Activated naive CD8-positive, alpha-beta T cell treated with anti-CD3 and anti-CD28 coated beads for 36 hours (primary cell): ENCODE data around the gene RPL22. TPM values are rescaled to one million over a fixed set of nuclear protein-coding genes. Genes with fewer than 3 reads are reported as not detected.

ENCODE experiments used
- DNase-seq: peaks from one replicate; pipeline ENCODE4 v3.0.0; 2021
- H3K27ac Mint-ChIP-seq: one replicate; pipeline ENCODE4 v1.8.0; 2022; ENCODE audit warnings: mild to moderate bottlenecking, moderate library complexity, mixed read lengths
- H3K27me3 Mint-ChIP-seq: one replicate; pipeline ENCODE4 v1.8.0; 2022; ENCODE audit warnings: mild to moderate bottlenecking, mixed read lengths
- H3K36me3 Mint-ChIP-seq: one replicate; pipeline ENCODE4 v1.8.0; 2021; ENCODE audit warnings: mild to moderate bottlenecking, mixed read lengths
- H3K4me1 Mint-ChIP-seq: one replicate; pipeline ENCODE4 v1.8.0; 2021; ENCODE audit warnings: mixed read lengths
- H3K4me3 Mint-ChIP-seq: one replicate; pipeline ENCODE4 v1.8.0; 2022; ENCODE audit warnings: mild to moderate bottlenecking, moderate library complexity, mixed read lengths
- H3K9me3 Mint-ChIP-seq: one replicate; pipeline ENCODE4 v1.8.0; 2022; ENCODE audit warnings: mixed read lengths
- total RNA-seq, 2 experiments: library from RNA; stranded (reverse); gene quantifications; one replicate each; pipeline ENCODE4 v1.2.3, GENCODE V29; 2021

The RPL22 gene
- total RNA-seq, 2 experiments from 2014 or later, result 481 to 486 TPM

DNA sequence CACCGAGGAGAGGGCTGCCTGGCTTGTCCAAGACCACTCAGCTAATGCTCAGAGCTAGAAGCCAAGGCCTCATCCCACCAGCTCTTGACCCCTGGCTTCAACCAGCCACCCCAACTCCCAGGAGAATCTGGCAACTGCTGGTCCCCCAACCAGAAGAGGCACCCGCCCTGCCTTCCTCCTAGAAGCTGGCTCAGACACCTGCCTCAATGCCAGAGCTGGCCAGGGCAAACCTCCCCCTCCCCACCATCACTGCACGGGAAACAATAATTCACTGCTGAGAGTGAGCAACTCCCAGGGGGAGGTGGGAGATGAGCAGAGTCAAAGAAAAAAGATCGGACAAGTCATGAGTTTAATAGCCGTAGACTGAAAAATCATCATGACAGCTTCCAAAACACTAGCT lies 22.6 kb downstream of the RPL22 start:
- H3K27ac Mint-ChIP-seq, result no peak overlapping the region
- H3K27me3 Mint-ChIP-seq, result peaks cover 39% of the 10 kb centered on the region
- no peaks in the 10 kb centered on the region for H3K36me3 Mint-ChIP-seq
- H3K4me1 Mint-ChIP-seq, result peaks cover 17% of the 10 kb centered on the region
- H3K4me3 Mint-ChIP-seq, result no peak overlapping the region
- no peaks in the 10 kb centered on the region for H3K9me3 Mint-ChIP-seq
- DNase-seq, result no peak

DNA sequence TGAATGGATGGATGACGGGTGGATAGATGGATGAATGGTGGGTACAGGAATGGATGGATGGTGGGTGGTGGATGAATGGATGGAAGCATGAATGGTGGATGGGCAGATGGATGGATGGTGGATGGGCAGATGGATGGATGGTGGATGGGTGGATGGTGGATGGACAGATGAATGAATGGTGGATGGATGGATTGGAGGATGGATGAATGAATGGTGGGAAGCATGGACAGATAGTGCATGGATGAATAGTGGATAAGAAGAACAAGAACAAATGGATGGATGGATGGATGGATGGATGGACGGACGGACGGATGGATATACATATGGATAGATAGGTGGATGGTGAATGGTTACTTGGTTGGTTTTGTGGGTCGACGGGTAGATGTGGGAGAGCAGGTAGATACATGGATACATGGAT lies 24.0 kb downstream of the RPL22 start:
- Mint-ChIP-seq H3K4me1 (peaks cover 4% of the 10 kb centered on the region), H3K4me3 (no peak overlapping the region), H3K27me3 (peaks cover 31% of the 10 kb centered on the region), H3K9me3 (no peaks in the 10 kb centered on the region), H3K36me3 (no peaks in the 10 kb centered on the region), H3K27ac (no peak overlapping the region)
- DNase-seq, result no peak

DNA sequence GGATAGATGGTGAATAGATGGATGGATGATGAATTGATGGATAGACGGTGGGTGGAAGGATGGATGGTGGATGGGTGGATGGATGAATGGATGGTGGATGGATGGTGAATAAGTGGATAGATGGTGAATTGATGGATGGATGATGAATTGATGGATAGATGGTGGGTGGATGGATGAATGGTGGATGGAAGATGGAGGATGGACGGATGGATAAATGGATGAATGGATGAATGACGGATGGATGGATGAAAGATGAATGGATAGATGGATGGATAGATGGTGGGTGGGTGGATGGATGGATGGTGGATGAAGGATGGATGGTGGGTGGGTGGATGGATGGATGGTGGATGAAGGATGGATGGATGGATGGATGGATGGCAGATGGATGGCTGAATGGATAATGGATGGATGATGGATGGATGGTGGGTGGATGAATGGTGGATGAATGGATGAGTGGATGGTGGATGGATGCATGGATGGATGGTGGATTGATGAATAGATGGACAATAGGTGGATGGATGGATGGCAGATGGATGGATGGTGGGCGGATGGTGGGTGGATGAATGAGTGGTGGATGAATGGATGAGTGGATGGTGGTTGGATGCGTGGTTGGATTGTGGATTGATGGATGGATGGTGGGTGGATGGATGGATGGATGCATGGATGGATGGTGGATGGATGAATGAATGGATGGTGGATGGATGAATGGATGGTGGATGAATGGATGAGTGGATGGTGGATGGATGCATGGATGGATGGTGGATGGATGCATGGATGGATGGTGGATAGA lies 24.6 kb downstream of the RPL22 start:
- Mint-ChIP-seq H3K27ac (no peak overlapping the region), H3K27me3 (peaks cover 31% of the 10 kb centered on the region), H3K9me3 (no peaks in the 10 kb centered on the region), H3K4me1 (peaks cover 4% of the 10 kb centered on the region), H3K4me3 (no peak overlapping the region), H3K36me3 (no peaks in the 10 kb centered on the region)
- no peak for DNase-seq

DNA sequence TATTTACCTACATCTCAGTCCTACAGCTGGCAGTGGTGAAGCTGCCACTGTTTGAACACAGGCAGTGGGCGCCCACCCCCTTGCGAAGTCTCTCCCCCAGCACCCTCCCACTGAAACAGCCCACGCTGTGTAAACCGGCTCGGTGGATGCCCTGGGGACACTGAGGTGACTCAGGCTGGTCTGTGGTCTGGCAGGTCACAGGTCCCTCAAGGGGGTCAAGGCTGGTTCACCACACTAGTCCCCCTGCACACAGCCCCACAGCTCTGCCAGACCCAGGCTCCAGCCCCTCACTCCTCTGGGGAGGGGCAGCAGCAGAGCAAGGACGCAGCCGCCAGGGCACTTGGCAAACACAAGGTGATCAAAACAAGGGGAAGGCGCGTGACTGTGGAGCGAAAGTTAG lies 26.8 kb downstream of the RPL22 start:
- H3K4me3 Mint-ChIP-seq, result no peak overlapping the region
- H3K9me3 Mint-ChIP-seq, result no peaks in the 10 kb centered on the region
- peaks cover 21% of the 10 kb centered on the region for H3K27me3 Mint-ChIP-seq
- DNase-seq, result no peak
- H3K36me3 Mint-ChIP-seq, result no peaks in the 10 kb centered on the region
- no peak overlapping the region for H3K27ac Mint-ChIP-seq
- H3K4me1 Mint-ChIP-seq, result no peaks in the 10 kb centered on the region

DNA sequence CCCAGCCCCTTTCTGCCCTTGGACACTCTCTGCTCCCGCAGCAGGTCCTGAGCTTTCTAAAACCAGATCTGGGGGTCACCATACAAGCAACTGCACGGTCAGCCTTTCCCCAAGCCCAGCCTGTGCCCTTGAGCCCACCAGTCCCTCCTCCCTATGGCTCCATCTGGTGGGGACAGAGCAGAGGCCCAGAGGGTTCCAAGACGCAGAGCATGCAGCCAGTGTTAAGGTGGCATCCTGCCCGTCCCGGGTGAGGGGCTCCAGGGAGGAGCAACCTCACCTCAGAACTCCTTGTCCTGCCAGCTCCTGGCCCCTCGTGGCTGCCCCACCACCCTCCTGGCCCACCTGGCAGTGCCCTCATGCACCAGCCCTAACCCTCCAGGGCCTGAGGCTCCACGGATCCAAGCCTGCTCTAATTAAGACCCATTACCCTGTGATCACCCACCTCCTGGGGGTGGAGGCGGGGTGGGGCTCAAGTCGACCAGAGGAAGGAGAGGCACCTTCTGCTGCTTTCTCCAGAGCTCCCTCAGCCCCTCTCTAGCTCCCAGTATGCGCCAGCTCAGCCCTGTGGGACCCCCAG lies 27.8 kb downstream of the RPL22 start:
- H3K4me1 Mint-ChIP-seq, result no peaks in the 10 kb centered on the region
- no peaks in the 10 kb centered on the region for H3K36me3 Mint-ChIP-seq
- no peaks in the 10 kb centered on the region for H3K9me3 Mint-ChIP-seq
- DNase-seq, result no peak
- H3K27me3 Mint-ChIP-seq, result peaks cover 13% of the 10 kb centered on the region
- H3K4me3 Mint-ChIP-seq, result no peak overlapping the region
- H3K27ac Mint-ChIP-seq, result no peak overlapping the region

DNA sequence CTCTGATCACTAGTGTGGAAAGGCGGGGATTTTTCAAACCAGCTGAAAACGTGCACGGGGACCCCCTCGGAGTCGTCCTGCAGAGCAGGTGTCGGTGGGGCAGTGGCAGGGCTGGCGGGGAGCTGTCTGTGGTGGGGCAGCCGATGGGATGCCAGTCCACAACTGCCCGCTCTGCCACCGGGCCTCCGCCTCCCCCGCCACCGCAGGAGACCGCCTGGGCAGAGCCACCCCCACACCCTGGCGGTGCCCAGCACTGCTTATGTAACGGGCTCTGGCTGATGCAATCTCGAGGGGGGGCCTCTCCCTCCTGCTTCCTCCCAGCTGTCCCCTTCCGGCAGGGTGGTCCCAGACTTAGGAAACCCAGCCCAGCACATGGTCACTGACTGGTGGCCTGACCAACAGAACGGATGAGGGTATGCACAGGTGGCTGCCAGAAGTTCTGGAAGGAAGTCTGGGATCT lies 28.6 kb downstream of the RPL22 start:
- DNase-seq, result no peak
- H3K9me3 Mint-ChIP-seq, result no peaks in the 10 kb centered on the region
- no peak overlapping the region for H3K4me3 Mint-ChIP-seq
- no peak overlapping the region for H3K27ac Mint-ChIP-seq
- peaks cover 10% of the 10 kb centered on the region for H3K27me3 Mint-ChIP-seq
- H3K36me3 Mint-ChIP-seq, result no peaks in the 10 kb centered on the region
- no peaks in the 10 kb centered on the region for H3K4me1 Mint-ChIP-seq

DNA sequence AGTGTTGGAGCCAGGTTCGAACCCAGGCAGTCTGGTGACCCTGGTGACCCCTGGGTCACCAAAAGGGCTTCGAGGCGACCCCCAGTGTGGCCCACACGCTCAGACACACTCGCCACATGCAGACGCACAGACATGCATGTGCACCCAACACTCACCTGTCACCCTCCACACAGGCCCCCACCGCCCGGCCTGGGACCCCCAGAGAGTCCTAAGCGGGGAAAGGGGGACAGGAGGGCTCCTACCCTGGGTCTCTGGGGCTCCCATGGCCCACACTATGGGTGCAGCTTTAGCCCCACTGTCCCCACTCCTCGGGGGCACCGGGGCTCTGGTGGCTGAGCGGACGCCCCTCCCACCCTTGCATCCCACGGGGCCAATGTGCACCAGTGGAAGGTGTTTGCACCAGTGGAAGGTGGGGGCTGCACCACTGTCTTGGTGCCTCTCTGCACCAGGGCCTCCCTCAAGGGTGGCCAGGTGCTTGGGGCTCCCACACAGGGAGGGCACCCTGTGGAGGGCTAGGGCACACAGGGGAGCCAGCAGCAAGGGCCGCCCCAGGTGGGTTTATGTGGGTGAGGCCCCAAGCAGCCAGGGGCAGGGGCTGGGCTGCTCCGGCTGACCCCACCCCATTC lies 29.2 kb downstream of the RPL22 start:
- H3K4me3 Mint-ChIP-seq, result no peak overlapping the region
- no peaks in the 10 kb centered on the region for H3K4me1 Mint-ChIP-seq
- no peaks in the 10 kb centered on the region for H3K9me3 Mint-ChIP-seq
- no peak for DNase-seq
- no peak overlapping the region for H3K27ac Mint-ChIP-seq
- H3K36me3 Mint-ChIP-seq, result no peaks in the 10 kb centered on the region
- H3K27me3 Mint-ChIP-seq, result peaks cover 10% of the 10 kb centered on the region

DNA sequence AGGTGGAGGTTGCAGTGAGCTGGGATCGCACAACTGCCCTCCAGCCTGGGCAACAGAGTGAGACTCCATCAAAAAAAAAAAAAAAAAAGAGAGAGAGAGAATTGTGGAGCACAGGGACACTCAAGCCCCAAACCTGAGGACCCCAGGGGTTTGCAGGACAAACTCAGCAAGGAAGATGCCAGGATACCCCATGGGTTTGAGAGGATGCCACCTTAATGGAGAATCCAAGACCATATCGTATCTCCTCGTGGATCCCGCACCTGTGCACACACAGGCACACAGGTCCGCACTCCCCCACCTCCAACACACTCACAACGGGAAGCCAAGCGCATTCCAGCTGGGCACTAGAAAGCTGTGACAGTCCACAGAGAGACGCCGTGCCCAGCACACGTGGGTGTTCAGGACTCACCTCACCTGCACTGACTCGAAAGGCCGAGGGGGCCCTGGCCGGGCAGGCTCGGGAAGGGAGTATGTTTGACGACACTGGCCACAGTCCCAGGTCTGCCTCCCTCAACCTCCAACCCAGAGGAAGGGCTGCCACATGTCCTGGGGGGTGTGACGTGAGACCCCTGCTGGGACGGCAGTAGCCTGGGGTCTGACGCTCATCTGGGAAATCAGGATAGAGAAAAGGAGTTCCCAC lies 30.3 kb downstream of the RPL22 start:
- H3K4me1 Mint-ChIP-seq, result no peaks in the 10 kb centered on the region
- H3K9me3 Mint-ChIP-seq, result no peaks in the 10 kb centered on the region
- no peaks in the 10 kb centered on the region for H3K36me3 Mint-ChIP-seq
- no peak overlapping the region for H3K4me3 Mint-ChIP-seq
- H3K27me3 Mint-ChIP-seq, result peaks cover 10% of the 10 kb centered on the region
- H3K27ac Mint-ChIP-seq, result no peak overlapping the region
- no peak for DNase-seq

DNA sequence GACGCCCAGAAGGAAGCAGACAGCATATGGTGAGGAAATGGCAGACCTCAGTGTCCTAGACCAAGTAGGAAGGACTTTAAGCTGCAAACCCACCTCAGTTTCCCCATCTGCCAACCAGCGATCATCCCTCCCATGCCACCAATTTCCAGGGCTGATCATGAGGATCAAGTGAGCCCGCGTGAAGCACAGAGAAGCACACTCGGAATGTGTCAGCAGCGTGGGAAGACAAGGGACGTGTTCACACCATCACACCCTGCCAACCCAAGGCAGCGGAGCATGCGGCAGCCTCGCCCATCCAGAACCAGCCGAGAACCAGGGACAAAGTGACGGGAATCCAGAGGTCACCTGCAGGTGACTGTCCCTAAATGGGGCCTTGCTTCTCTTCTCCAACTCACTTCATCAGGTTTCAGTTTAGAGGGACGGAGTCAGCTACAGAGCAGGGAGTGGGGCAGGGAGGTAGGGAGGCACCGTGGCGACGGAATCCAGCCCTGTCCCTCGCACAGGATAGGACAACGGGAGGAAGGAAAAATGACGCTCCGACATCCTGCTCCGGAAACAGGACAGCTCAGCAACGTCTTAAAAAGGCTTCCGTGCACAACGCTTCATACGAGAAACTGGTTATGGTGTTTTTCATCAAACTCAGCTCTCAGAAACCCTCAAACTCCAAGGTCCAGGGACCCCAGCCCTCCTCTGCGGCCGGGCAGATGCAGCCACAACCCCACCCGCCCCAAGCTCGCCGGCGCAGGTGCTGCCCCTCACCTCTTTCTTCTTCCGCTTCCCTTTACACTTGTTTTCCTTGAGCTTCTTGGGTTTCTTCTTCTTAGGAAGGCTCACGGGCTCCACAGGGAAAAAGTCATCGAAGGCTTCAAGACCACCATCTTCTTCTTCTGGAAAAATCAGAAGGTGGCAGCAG lies 31.7 kb downstream of the RPL22 start:
- H3K4me3 Mint-ChIP-seq, result no peak overlapping the region
- H3K36me3 Mint-ChIP-seq, result no peaks in the 10 kb centered on the region
- no peak for DNase-seq
- no peak overlapping the region for H3K27ac Mint-ChIP-seq
- no peaks in the 10 kb centered on the region for H3K9me3 Mint-ChIP-seq
- peaks cover 10% of the 10 kb centered on the region for H3K27me3 Mint-ChIP-seq
- no peaks in the 10 kb centered on the region for H3K4me1 Mint-ChIP-seq

DNA sequence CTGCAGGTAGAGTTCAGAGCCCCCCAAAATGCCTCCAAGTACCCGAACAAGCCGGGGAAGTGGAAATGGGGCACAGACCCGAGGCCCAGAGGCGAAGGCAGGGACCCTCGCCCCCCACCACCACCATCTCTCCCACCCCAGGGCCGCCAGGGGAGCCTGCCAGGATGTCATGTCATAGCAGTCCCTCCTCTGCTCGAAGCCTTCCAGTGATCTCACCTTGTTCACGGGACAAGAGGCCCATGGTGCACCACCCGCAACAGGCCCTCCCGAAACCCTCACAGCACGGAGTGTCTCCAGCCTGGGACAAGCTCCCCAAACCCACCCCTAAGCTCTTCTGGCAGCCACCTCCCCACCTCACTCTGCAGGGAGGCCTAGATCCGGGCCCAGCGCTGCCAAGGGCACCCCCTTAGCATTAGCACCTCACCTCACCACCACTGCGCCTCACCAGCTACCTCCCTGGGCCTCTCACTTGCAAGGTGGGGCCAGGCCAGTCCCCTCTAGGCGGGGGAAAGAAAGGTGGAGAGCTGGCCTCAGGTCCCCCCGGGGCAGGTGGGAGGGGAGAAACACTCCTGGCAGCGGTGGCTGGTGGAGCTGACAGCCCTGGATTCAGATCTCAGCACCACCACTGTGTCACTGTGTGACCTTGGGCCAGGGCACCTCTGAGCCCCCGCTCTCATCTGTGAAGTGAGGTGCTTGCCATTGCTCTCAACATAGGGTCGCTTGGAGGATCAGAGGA lies 32.6 kb downstream of the RPL22 start:
- no peak for DNase-seq
- Mint-ChIP-seq H3K4me3 (no peak overlapping the region), H3K36me3 (no peaks in the 10 kb centered on the region), H3K27me3 (peaks cover 10% of the 10 kb centered on the region), H3K27ac (no peak overlapping the region), H3K9me3 (no peaks in the 10 kb centered on the region), H3K4me1 (no peaks in the 10 kb centered on the region)

DNA sequence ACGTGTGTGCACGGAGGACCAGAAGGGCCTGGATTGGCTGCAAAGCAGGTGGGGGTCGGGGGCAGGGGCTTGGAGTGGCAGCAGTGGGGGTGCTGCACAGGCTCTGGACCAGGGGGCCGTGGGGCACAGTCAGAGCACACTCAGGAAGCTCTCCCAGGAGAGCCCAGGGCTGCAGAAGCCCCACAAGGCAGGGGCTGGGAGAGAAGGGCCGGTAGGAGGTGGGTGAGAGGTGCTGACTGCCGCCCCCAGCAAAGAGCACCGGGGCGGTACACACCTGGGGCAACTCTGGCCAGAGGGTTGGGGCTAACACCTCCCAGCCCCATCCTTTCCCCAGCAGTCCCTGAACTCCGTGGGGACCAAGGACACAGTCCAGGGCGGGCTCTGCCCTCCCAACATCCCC lies 33.2 kb downstream of the RPL22 start:
- Mint-ChIP-seq H3K4me3 (no peak overlapping the region), H3K27me3 (peaks cover 10% of the 10 kb centered on the region), H3K9me3 (no peaks in the 10 kb centered on the region), H3K36me3 (no peaks in the 10 kb centered on the region), H3K27ac (no peak overlapping the region), H3K4me1 (no peaks in the 10 kb centered on the region)
- DNase-seq, result no peak

DNA sequence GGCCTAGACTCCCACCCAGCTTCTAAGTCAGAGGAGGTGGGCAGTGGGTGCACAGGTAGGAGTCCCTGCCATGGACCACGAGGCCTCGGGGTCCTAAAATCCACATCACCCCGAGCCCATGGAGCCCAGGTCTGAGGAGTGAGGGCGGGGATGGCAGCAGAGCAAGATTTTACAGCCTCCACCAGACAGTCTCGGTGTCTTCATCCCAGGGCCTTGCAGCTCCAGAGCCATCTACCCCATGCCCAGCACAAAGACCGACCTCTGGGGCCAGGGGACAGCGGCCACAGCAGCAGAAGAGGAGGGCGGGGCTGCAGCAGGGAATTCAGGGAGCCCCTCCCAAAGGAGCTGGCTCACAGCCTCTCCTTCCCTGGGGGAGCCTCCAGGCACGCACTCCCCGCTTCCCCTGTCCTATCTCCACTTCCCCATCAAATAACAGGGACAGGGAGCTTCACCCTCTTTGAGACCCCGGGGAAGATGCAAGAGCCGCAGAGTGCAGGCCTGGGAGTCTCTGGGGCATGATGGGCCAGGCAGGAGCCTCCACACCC lies 33.9 kb downstream of the RPL22 start:
- Mint-ChIP-seq H3K27me3 (peaks cover 15% of the 10 kb centered on the region), H3K4me1 (no peaks in the 10 kb centered on the region), H3K27ac (no peak overlapping the region), H3K9me3 (no peaks in the 10 kb centered on the region), H3K36me3 (peaks cover 1% of the 10 kb centered on the region), H3K4me3 (no peak overlapping the region)
- no peak for DNase-seq

DNA sequence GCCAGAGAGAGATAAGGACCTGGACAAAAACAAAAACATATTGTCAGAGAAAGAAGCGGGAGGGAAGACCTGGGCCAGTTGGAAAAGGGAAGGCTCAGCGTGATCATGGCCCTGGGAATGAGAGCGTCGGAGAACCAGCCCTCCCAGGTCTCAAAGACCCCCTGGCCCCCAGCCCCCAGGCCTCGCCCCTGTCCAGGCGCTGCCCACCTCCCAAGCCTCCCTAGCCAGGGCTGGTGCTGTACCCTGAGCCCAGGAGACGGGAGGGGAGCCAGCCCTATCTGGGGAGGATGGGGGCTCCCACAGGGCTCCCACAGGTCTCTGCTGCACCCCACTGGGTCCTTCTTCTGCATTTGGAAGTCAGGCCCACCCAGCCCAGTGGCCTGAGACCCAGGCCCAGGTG lies 34.4 kb downstream of the RPL22 start:
- Mint-ChIP-seq H3K27ac (no peak overlapping the region), H3K4me1 (no peaks in the 10 kb centered on the region), H3K36me3 (peaks cover 1% of the 10 kb centered on the region), H3K4me3 (no peak overlapping the region), H3K27me3 (peaks cover 15% of the 10 kb centered on the region), H3K9me3 (no peaks in the 10 kb centered on the region)
- no peak for DNase-seq
